ENCODE results near the gene PSMD10.

DNA sequence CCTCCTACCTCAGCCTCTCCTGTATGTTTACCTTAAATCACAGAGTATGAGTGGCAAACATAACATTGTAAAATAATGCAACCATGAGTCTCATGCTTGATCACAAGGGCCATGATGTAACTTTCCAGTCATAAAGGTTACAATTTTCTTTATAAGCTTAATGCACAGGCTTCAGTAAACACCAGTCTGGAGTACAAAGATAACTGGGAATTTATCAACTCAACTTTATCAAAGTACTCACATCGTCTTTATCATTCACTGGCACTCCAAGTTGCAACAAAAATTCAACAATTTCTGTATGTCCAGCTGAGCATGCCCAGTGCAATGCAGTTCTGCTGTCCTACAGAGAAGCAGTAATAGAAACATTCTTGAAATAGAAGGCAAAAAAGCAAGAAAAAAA lies 2.8 kb downstream of the PSMD10 start:
- TF ChIP-seq EP300 (IDR thresholded peaks at IDR 0.05) (no peak), POLR2AphosphoS5 (IDR thresholded peaks at IDR 0.05) (no peak)
- TF ChIP-seq, protein P1, sequence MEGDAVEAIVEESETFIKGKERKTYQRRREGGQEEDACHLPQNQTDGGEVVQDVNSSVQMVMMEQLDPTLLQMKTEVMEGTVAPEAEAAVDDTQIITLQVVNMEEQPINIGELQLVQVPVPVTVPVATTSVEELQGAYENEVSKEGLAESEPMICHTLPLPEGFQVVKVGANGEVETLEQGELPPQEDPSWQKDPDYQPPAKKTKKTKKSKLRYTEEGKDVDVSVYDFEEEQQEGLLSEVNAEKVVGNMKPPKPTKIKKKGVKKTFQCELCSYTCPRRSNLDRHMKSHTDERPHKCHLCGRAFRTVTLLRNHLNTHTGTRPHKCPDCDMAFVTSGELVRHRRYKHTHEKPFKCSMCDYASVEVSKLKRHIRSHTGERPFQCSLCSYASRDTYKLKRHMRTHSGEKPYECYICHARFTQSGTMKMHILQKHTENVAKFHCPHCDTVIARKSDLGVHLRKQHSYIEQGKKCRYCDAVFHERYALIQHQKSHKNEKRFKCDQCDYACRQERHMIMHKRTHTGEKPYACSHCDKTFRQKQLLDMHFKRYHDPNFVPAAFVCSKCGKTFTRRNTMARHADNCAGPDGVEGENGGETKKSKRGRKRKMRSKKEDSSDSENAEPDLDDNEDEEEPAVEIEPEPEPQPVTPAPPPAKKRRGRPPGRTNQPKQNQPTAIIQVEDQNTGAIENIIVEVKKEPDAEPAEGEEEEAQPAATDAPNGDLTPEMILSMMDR (IDR thresholded peaks at IDR 0.05) = no peak
